ENCODE results near the gene F12. TPM values are rescaled to one million over a fixed set of nuclear protein-coding genes. Genes with fewer than 3 reads are reported as not detected.

Gene F12
- total RNA-seq, 1 experiment from 2014 or later: 16.5 TPM

- peaks cover 6% of the 10 kb centered on the region for H3K4me1 Mint-ChIP-seq (ENCODE audit: insufficient read depth, unreplicated experiment)
- ChIA-PET CTCF (interaction anchor here (0.5 to 15.3 kb wide), 34 partner anchors 8 to 1421 kb away, joined by 3 to 277 read pairs (median 4); partner anchors contain the start of genes PFN3 and PRR7), POLR2A (interaction anchor here (0.7 to 12.7 kb wide), 7 partner anchors 11 to 106 kb away, joined by 3 to 202 read pairs (median 4); partner anchors contain the start of genes LMAN2, PDLIM7, PFN3 and PRR7)
- H3K4me3 Mint-ChIP-seq (ENCODE audit: unreplicated experiment): no peak overlapping the region
- BruUV-seq (replicated peaks): TSS peak; percentile 48
- intact Hi-C loops (cut with micrococcal nuclease): no loop called here
- H3K27me3 Mint-ChIP-seq (ENCODE audit: insufficient read depth, unreplicated experiment): no peaks in the 10 kb centered on the region
- peak; percentile 99 for DNase-seq (ENCODE audit: unreplicated experiment)
- H3K27ac Mint-ChIP-seq (ENCODE audit: low read depth, unreplicated experiment): no peak overlapping the region
- TF ChIP-seq CTCF (IDR thresholded peaks at IDR 0.05; ENCODE audit: unreplicated experiment): peak; percentile 68
- H3K36me3 Mint-ChIP-seq (ENCODE audit: insufficient read depth, unreplicated experiment): peaks cover 38% of the 10 kb centered on the region
- H3K9me3 Mint-ChIP-seq (ENCODE audit: unreplicated experiment): no peaks in the 10 kb centered on the region
Observed at GRCh38 chr5:177456976-177457851, 47.9 kb upstream of the F12 start.

GRCh38 chr5:177456591-177456964 lies 47.2 kb upstream of the F12 start:
- intact Hi-C loops (cut with micrococcal nuclease): no loop called here
- Mint-ChIP-seq H3K27me3 (ENCODE audit: insufficient read depth, unreplicated experiment) (no peaks in the 10 kb centered on the region), H3K36me3 (ENCODE audit: insufficient read depth, unreplicated experiment) (peaks cover 41% of the 10 kb centered on the region), H3K4me3 (ENCODE audit: unreplicated experiment) (peak overlapping the region; percentile 70), H3K9me3 (ENCODE audit: unreplicated experiment) (no peaks in the 10 kb centered on the region), H3K27ac (ENCODE audit: low read depth, unreplicated experiment) (no peak overlapping the region), H3K4me1 (ENCODE audit: insufficient read depth, unreplicated experiment) (peaks cover 6% of the 10 kb centered on the region)
- DNase-seq (ENCODE audit: unreplicated experiment): no peak
- CTCF ChIA-PET: interaction anchor here (0.6 to 15.3 kb wide), 26 partner anchors 8 to 343 kb away, joined by 3 to 277 read pairs (median 6); partner anchors contain the start of genes PFN3 and PRR7
- TF ChIP-seq CTCF (IDR thresholded peaks at IDR 0.05; ENCODE audit: unreplicated experiment): no peak
- POLR2A ChIA-PET: interaction anchor here (1.4 to 12.7 kb wide), 3 partner anchors 11 to 53 kb away, joined by 9 to 202 read pairs (median 44); partner anchors contain the start of genes PDLIM7, PFN3 and PRR7
- BruUV-seq (replicated peaks): no TSS peak

- DNase-seq (ENCODE audit: unreplicated experiment): peak; percentile 97
- peaks cover 6% of the 10 kb centered on the region for H3K4me1 Mint-ChIP-seq (ENCODE audit: insufficient read depth, unreplicated experiment)
- no peaks in the 10 kb centered on the region for H3K27me3 Mint-ChIP-seq (ENCODE audit: insufficient read depth, unreplicated experiment)
- peak overlapping the region; percentile 70 for H3K4me3 Mint-ChIP-seq (ENCODE audit: unreplicated experiment)
- BruUV-seq (replicated peaks): TSS peak; percentile 82
- no peaks in the 10 kb centered on the region for H3K9me3 Mint-ChIP-seq (ENCODE audit: unreplicated experiment)
- peak; percentile 97 for TF ChIP-seq CTCF (IDR thresholded peaks at IDR 0.05; ENCODE audit: unreplicated experiment)
- H3K27ac Mint-ChIP-seq (ENCODE audit: low read depth, unreplicated experiment): no peak overlapping the region
- CTCF ChIA-PET: interaction anchor here (0.5 to 15.3 kb wide), 49 partner anchors 9 to 342 kb away, joined by 3 to 277 read pairs (median 6); partner anchors contain the start of genes F12, PDLIM7, PFN3 and PRR7
- POLR2A ChIA-PET: interaction anchor here (0.7 to 12.7 kb wide), 22 partner anchors 7 to 919 kb away, joined by 3 to 202 read pairs (median 3); partner anchors contain the start of genes DDX41, GRK6, LMAN2 and PDLIM7
- peaks cover 42% of the 10 kb centered on the region for H3K36me3 Mint-ChIP-seq (ENCODE audit: insufficient read depth, unreplicated experiment)
- intact Hi-C loops (cut with micrococcal nuclease): loop anchor here (1.0 to 2.0 kb wide), 4 partner anchors 41 to 147 kb away; partner anchors contain the start of gene PDLIM7
Observed at GRCh38 chr5:177455661-177456590, 46.6 kb upstream of the F12 start.
